NCI-H1930 (cell line): ENCODE measurements around the gene ATG9A.
"Not testable (repeated sequence)": the region's sequence is repeated elsewhere in the genome, so short reads cannot be mapped to it uniquely, and the experiment has no call there.

Experiments used
- DNase-seq, 2 experiments: peaks; one replicate each; lab custom pipeline; 2025; lab: John Stamatoyannopoulos, UW

The ATG9A gene

GRCh38 chr2:219229305-219230058, at the start of gene ATG9A, which contains the start of gene ANKZF1:
TSS of gene ATG9A (minus strand) at chr2:219229636. CDS start at chr2:219228024, 1,612 bp downstream.
TSS of gene ANKZF1 (plus strand) at chr2:219229806. CDS start at chr2:219230258, 452 bp downstream.
- DNase-seq: peak; percentile 96 to 97

GRCh38 chr2:219278655-219279150, 49.3 kb upstream of the ATG9A start:
- no peak for DNase-seq

- peak; percentile 59 to 67 for DNase-seq
Measured at GRCh38 chr2:219277703-219278654, 48.5 kb upstream of the ATG9A start.

- no peak for DNase-seq
Measured at GRCh38 chr2:219274361-219274921, 45.0 kb upstream of the ATG9A start.

- DNase-seq: no peak
Measured at GRCh38 chr2:219273937-219274336, 44.5 kb upstream of the ATG9A start.

- no peak for DNase-seq
Measured at GRCh38 chr2:219272995-219273394, 43.6 kb upstream of the ATG9A start.

- no peak for DNase-seq
Measured at GRCh38 chr2:219272356-219272755, 42.9 kb upstream of the ATG9A start.

- DNase-seq: no peak
Measured at GRCh38 chr2:219271021-219271420, 41.6 kb upstream of the ATG9A start.

- DNase-seq: no peak
Measured at GRCh38 chr2:219270055-219270372, 40.6 kb upstream of the ATG9A start.

GRCh38 chr2:219269362-219270054, 40.1 kb upstream of the ATG9A start:
- no peak for DNase-seq

- no peak for DNase-seq
Measured at GRCh38 chr2:219268294-219268693, 38.9 kb upstream of the ATG9A start.

- no peak for DNase-seq
Measured at GRCh38 chr2:219266886-219267285, 37.5 kb upstream of the ATG9A start.

GRCh38 chr2:219266232-219266631, 36.8 kb upstream of the ATG9A start:
- no peak for DNase-seq

- DNase-seq: no peak
Measured at GRCh38 chr2:219261024-219261855, 31.8 kb upstream of the ATG9A start.

GRCh38 chr2:219258942-219259341, 29.5 kb upstream of the ATG9A start:
- not testable (repeated sequence) for DNase-seq

- DNase-seq: no peak
Measured at GRCh38 chr2:219254590-219255201, 25.3 kb upstream of the ATG9A start.

- peak; percentile 14 to 77 for DNase-seq
Measured at GRCh38 chr2:219253753-219254589, 24.5 kb upstream of the ATG9A start, which contains the start of gene TUBA4A. TSS of gene TUBA4A (minus strand) at chr2:219253918. CDS start at chr2:219253858, 60 bp downstream.

GRCh38 chr2:219252900-219253752, 23.7 kb upstream of the ATG9A start, which contains the start of gene TUBA4B:
TSS of gene TUBA4B (plus strand) at chr2:219253243. CDS start at chr2:219253408, 165 bp downstream.
- DNase-seq: no peak
